Psoas muscle (tissue), 8 donors: ENCODE measurements around the gene CDC45. TPM values are rescaled to one million over a fixed set of nuclear protein-coding genes. Genes with fewer than 3 reads are reported as not detected.

Source experiments
- ATAC-seq, 4 donors: fragments of 200-7000 bp; cut with Tn5 transposase; one replicate each; pipeline ENCODE4 v1.9.1; 2020; ENCODE audit warnings: moderate library complexity in 3 of 4, mild to moderate bottlenecking in 2 of 4
- DNase-seq, 2 donors: peaks; one replicate each; pipeline ENCODE4 v3.0.0-alpha.2; 2020
- H3K27ac ChIP-seq: fragments of 200-600 bp; one replicate; pipeline ENCODE4 v1.8.0; 2022
- H3K27me3 ChIP-seq, 3 donors: fragments of 200-600 bp in 1 of 3; one replicate each; pipeline versions ENCODE4 v1.6.1 to v1.8.0; 2013 to 2022; ENCODE audit warnings: low read length in 2 of 3, mild to moderate bottlenecking in 2 of 3, moderate library complexity in 1 of 3; ENCODE audit not compliant: insufficient read depth in 3 of 3
- H3K36me3 ChIP-seq, 2 donors: fragments of 200-600 bp in 1 of 2; one replicate each; pipeline versions ENCODE4 v1.6.1 to v1.8.0; 2013 to 2022; ENCODE audit warnings: low read depth in 1 of 2, mild to moderate bottlenecking in 1 of 2, moderate library complexity in 1 of 2; ENCODE audit not compliant: insufficient read depth in 1 of 2
- H3K4me1 ChIP-seq: fragments of 200-600 bp; one replicate; pipeline ENCODE4 v1.8.0; 2022
- H3K4me3 ChIP-seq: fragments of 200-600 bp; one replicate; pipeline ENCODE4 v1.8.0; 2022; ENCODE audit warnings: mild to moderate bottlenecking
- H3K9me3 ChIP-seq: fragments of 200-600 bp; one replicate; pipeline ENCODE4 v1.8.0; 2022
- WGBS, 3 donors: extraction: QIAGEN DNeasy Blood & Tissue Kit; methylation state at CpG; one replicate each; pipeline versions ENCODE4 v1.1.6 to v1.1.7; 2013; 5-methylcytosine and 5-hydroxymethylcytosine counted together
- intact Hi-C, 2 donors: fragments of 100-400 bp; cut with DNase I; formaldehyde crosslinking; loops; one replicate each; pipeline versions ENCODE4 v1.11.0 to v1.14.2; 2022
- polyA plus RNA-seq, 3 donors: library from polyadenylated mRNA; stranded (reverse); fragments of 200-250 nt; gene quantifications; one replicate each; pipeline ENCODE4 v1.2.3, GENCODE V29; 2013
- total RNA-seq, 4 donors: library from RNA; stranded (reverse); fragmentation: NEBNext Ultra II Directional in 2 of 4; extraction: Animal tissue kit (Norgen Biotek cat#: 25700) in 2 of 4; gene quantifications; one replicate each; pipeline versions ENCODE4 v1.2.1 to v1.2.4, GENCODE V29; 2021 to 2023
- TF ChIP-seq, protein P1 (sequence below): fragments of 200-600 bp; IDR thresholded peaks from one replicate; pipeline ENCODE4 v1.8.0; 2022; ENCODE audit warnings: antibody characterized with exemption
- donor health status: healthy with polysubstance abuse.
- donor health status: DM: no; HTN: no; CAD: no; lungs with moderate emphysema.
- donor health status: Bipolar disorder and iron deficiency.
- donor health status: healthy.
- donor health status: DM: yes; HTN: yes; CAD: no.
- donor health status: DM: no; HTN: no; CAD: no.
- donor health status: DM: no; HTN: no; CAD: no.
- donor health status: DM: yes; HTN: yes; CAD: no.

Gene CDC45
- total and polyA plus RNA-seq, 7 donors: 0.30 to 0.77 (median 0.71) TPM; not detected in 2

DNA sequence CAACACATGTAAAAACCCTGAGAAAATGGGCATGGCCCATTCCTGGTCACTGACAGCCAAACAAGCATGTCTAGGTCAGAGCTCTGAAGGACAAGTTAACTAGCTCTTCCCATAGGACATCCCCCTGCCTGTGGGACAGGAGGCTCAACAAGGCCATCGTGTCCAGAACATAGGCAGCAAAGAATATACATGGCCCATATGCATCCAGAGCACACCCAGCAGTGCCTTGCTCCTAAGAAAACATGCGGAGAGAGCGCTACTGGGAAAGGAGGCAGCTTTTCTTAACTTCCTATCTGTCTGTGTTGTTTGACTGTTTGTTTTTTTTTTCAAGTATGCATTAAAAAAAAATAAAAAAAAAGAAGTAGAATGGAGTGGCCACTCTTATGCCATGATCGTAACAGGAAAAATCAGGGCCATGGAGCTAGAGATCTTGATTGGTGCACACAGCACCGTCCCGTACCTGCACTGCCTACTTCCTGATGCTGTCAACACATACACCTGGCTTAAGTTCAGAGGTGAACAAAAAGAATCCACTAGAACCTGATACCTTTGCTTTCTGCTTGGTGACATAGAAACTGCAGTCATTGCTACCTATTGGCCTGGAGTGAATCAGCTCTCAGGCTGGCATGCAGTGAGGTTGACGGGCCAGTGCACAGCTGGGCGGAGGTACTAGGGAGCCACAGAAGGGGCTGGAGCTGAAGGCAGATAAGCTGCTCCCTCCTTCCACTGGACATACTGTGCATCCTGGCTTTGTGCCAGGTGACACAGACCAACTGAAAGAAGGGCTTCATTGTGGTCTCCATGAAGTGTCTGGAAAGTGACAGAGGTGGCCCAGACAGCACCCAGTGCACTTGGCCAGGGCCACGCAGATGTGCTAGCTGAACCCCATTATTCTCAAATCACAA lies 12.6 kb upstream of the CDC45 start:
- intact Hi-C loops: no loop called here

DNA sequence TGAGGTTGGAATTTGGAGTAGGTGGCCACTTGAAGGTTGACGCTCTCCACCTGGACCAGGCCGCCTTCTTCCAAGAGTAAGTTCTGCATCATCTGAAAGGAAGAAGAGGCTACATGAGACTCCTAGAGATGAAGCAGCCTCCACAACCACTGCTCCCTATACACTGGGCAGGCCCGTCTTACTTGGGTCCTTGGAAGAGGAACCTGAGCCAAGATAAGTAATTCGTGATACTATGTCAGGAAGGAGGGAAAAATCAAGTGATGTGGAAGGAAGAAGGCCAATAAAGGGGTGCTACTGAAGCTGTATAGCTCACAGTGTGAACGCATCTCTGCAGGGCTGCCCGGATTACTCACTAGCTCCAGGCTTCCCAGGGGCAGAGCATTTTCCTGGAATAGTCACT lies 11.8 kb upstream of the CDC45 start:
- TF ChIP-seq, protein P1, sequence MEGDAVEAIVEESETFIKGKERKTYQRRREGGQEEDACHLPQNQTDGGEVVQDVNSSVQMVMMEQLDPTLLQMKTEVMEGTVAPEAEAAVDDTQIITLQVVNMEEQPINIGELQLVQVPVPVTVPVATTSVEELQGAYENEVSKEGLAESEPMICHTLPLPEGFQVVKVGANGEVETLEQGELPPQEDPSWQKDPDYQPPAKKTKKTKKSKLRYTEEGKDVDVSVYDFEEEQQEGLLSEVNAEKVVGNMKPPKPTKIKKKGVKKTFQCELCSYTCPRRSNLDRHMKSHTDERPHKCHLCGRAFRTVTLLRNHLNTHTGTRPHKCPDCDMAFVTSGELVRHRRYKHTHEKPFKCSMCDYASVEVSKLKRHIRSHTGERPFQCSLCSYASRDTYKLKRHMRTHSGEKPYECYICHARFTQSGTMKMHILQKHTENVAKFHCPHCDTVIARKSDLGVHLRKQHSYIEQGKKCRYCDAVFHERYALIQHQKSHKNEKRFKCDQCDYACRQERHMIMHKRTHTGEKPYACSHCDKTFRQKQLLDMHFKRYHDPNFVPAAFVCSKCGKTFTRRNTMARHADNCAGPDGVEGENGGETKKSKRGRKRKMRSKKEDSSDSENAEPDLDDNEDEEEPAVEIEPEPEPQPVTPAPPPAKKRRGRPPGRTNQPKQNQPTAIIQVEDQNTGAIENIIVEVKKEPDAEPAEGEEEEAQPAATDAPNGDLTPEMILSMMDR: no peak
- Histone ChIP-seq H3K4me1 (peaks cover 1% of the 10 kb centered on the region), H3K36me3 (peaks cover 26 to 100% of the 10 kb centered on the region in 2 donors), H3K4me3 (no peak overlapping the region), H3K9me3 (no peaks in the 10 kb centered on the region), H3K27ac (no peak overlapping the region), H3K27me3 (no peaks in the 10 kb centered on the region)
- DNase-seq (no peak), ATAC-seq (no peak)
- intact Hi-C loops: no loop called here
- 92 to 96% (median 95%) methylated on average over 6 of the region's 6 CpGs for WGBS, 3 donors

More for the DNA sequence above, 12.6 kb upstream of the CDC45 start:
- DNase-seq (no peak), ATAC-seq (peak in 1 of 4 donors; percentile 12)
- Histone ChIP-seq H3K36me3 (peaks cover 25 to 100% of the 10 kb centered on the region in 2 donors), H3K27me3 (no peaks in the 10 kb centered on the region), H3K27ac (no peak overlapping the region), H3K9me3 (no peaks in the 10 kb centered on the region), H3K4me3 (no peak overlapping the region), H3K4me1 (no peaks in the 10 kb centered on the region)
- 95% methylated on average over 9 of the region's 9 CpGs for WGBS, 3 donors
- TF ChIP-seq, protein P1: no peak

DNA sequence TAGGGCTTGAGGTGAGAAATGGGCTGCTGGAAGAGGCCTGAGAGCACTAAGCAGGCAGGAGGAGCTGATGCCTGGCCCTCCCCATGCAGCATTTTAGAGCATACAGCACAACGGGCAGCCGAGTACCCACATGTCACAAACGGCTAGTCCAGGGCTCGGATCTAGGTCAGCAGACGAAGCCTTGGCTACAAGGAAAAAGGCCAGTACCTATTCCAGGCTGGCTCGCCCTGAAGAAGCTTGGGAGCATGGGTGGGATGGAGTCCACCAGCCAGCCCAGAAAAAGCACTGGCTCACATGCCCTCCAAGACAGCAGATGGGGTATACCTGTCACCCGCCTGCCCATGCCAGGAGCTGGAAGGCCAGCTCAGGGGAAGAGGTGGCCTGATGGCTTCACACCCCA lies 10.3 kb upstream of the CDC45 start:
- H3K9me3 ChIP-seq: no peaks in the 10 kb centered on the region
- no peak overlapping the region for H3K4me3 ChIP-seq
- DNase-seq (no peak), ATAC-seq (no peak)
- no peak overlapping the region for H3K27ac ChIP-seq
- peaks cover 25 to 100% of the 10 kb centered on the region in 2 donors for H3K36me3 ChIP-seq
- TF ChIP-seq, protein P1: no peak
- WGBS, 3 donors: 59 to 95% (median 73%) methylated on average over 7 of the region's 7 CpGs
- H3K4me1 ChIP-seq: peaks cover 15% of the 10 kb centered on the region
- intact Hi-C loops: no loop called here
- no peaks in the 10 kb centered on the region for H3K27me3 ChIP-seq

GRCh38 chr22:19470010-19470409 lies 9.7 kb upstream of the CDC45 start:
- DNase-seq (no peak), ATAC-seq (no peak)
- TF ChIP-seq, protein P1: no peak
- peaks cover 25 to 100% of the 10 kb centered on the region in 2 donors for H3K36me3 ChIP-seq
- intact Hi-C loops: loop anchor here in 1 of 2 donors (10.0 kb wide), 1 partner anchor 175 kb away; the partner anchor contains the start of gene CLTCL1
- H3K27me3 ChIP-seq: no peaks in the 10 kb centered on the region
- WGBS, 3 donors: 89 to 97% (median 96%) methylated on average over 2 of the region's 2 CpGs
- H3K9me3 ChIP-seq: no peaks in the 10 kb centered on the region
- H3K4me3 ChIP-seq: no peak overlapping the region
- peaks cover 20% of the 10 kb centered on the region for H3K4me1 ChIP-seq
- H3K27ac ChIP-seq: no peak overlapping the region
